ENCODE results near the gene SCYGR4.

The SCYGR4 gene, protein sequence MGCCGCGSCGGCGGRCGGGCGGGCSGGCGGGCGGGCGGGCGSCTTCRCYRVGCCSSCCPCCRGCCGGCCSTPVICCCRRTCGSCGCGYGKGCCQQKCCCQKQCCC

DNA sequence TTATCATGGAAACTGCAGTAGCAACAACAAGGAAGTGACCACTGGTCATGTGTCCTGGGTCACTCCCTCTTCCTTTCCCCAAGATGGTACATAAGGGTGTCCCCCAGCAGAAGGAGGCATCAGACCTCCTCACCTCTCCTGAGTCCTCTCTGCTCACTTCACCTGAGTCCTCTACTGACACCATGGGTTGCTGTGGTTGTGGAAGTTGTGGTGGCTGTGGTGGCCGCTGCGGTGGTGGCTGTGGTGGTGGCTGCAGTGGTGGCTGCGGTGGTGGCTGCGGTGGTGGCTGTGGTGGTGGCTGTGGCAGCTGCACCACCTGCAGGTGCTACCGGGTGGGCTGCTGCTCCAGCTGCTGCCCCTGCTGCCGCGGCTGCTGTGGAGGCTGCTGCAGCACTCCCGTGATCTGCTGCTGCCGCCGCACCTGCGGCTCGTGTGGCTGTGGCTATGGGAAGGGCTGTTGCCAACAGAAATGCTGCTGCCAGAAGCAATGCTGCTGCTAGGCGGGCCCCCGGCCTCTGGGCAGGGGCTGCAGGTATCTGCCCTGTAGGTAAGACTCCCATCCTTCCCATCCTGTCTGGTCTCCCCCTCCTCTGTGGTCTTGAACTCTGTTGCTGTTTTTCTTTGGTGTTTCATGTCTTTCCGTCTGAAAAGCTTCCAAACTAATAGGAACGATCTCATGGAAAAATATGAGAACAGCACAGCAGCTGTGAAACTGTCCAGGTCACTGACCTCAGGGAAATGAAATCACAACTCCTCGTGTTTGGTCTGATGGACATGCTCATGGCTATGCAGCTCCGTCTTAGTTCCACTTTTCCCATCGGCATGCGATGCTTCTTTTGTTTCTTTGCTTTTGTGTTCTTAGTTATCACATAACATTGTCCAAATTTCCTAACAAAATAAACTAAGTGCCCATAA lies at the start of gene SCYGR4:
TSS of gene SCYGR4 (plus strand) at position 183 of the 915 bp plus-strand sequence. CDS start at position 183, 0 bp downstream.
- no peak within 1 kb of the TSS for H3K27ac ChIP-seq
- TF ChIP-seq, protein P1, sequence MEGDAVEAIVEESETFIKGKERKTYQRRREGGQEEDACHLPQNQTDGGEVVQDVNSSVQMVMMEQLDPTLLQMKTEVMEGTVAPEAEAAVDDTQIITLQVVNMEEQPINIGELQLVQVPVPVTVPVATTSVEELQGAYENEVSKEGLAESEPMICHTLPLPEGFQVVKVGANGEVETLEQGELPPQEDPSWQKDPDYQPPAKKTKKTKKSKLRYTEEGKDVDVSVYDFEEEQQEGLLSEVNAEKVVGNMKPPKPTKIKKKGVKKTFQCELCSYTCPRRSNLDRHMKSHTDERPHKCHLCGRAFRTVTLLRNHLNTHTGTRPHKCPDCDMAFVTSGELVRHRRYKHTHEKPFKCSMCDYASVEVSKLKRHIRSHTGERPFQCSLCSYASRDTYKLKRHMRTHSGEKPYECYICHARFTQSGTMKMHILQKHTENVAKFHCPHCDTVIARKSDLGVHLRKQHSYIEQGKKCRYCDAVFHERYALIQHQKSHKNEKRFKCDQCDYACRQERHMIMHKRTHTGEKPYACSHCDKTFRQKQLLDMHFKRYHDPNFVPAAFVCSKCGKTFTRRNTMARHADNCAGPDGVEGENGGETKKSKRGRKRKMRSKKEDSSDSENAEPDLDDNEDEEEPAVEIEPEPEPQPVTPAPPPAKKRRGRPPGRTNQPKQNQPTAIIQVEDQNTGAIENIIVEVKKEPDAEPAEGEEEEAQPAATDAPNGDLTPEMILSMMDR (IDR thresholded peaks at IDR 0.05): no peak
- no peak for TF ChIP-seq ZFX (IDR thresholded peaks at IDR 0.05; ENCODE audit: borderline replicate concordance)

DNA sequence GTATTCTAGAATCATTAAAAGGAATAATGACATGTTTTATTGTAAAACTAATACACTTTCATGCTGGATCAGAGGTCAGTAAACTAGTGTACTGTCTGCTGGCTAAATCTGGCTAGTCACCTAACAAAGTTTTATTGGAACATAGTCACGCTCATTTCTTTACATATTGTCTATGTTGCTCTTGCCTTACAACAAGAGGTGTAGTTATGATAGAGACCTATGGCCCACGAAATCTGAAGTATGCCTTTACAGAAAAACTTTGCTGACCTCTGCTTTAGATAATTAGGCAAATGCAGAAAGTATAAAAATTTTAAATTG lies 48.5 kb upstream of the SCYGR4 start:
- H3K27ac ChIP-seq: no peak overlapping the region
- no peak for TF ChIP-seq ZFX (IDR thresholded peaks at IDR 0.05; ENCODE audit: borderline replicate concordance)
- TF ChIP-seq, protein P1 (IDR thresholded peaks at IDR 0.05): no peak

DNA sequence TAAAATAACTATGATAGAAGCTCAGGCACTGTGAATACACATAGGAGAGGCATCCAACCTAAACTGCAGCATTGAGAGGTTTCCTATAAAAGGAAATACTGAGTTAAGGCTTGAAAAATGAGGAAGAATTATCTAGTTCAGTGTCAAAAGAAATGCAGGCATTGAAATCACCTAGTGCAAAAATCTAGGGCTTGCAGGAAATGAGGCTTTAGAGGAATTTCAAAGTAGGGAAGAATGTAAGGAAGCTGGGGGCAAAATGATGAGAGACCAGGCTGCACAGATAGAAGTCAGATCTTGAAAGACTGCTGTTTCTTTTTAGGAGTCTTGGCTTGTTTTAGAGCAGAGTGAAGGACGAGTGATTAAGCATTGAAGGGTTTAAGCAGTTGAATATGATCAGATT lies 46.7 kb upstream of the SCYGR4 start:
- H3K27ac ChIP-seq: no peak overlapping the region
- TF ChIP-seq ZFX (IDR thresholded peaks at IDR 0.05; ENCODE audit: borderline replicate concordance): no peak
- TF ChIP-seq, protein P1 (IDR thresholded peaks at IDR 0.05): no peak

DNA sequence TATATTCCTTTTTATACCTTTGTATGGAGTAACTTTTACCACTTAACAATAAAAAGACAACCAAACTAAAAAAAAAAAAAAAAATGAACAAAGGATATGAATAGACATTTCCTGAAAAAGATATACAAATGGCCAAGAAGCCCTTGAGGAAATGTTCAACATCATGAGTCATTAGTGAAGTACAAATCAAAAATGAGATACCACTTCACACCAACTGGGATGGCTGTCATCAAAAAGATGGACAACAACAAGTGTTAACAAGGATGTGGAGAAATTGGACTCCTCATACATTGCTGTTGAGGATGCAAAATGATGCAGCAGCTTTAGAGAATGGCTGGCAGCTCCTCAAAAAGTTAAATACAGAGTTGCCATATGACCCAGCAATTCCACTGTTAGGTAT lies 41.2 kb upstream of the SCYGR4 start:
- TF ChIP-seq ZFX (IDR thresholded peaks at IDR 0.05; ENCODE audit: borderline replicate concordance): no peak
- TF ChIP-seq, protein P1 (IDR thresholded peaks at IDR 0.05): no peak
- H3K27ac ChIP-seq: no peak overlapping the region

DNA sequence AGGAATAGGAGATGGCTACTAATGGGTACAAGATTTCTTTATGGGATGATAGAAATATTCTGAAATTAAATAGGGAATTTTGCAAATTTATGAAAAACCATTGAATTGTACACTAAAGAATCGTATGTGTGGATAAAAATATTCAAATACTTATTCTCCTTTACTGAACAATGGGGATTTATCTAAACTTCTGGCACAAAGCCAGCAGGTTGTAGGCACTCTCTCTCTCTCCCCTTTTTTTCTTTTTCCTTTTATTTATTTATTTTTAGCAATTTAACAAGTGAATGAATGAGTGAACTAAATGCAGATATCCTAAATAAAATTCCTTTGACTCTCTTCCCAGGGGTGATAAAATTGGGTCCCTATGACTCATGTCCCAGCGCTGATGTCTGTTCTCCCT lies 40.5 kb upstream of the SCYGR4 start:
- TF ChIP-seq, protein P1 (IDR thresholded peaks at IDR 0.05): no peak
- no peak for TF ChIP-seq ZFX (IDR thresholded peaks at IDR 0.05; ENCODE audit: borderline replicate concordance)

DNA sequence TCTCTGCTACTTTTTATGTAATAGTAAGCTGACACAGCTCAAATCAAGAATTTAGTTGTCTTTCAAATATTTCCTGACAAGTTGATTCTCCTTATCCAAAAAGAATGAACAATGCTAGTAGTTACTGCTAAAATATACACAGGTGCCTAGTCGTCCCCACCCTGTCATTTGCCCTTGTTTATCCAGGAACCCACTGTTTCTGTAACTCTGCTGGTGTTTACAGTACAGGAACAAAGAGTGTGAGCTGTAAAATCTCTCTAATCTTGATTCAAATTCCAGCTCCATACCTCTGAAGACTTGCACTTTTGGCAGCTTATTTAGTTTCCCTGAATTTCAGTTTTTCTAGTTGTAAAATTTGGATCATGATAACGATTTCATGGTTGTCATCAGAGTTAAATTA lies 39.7 kb upstream of the SCYGR4 start:
- H3K27ac ChIP-seq: peak overlapping the region; percentile 49
- no peak for TF ChIP-seq ZFX (IDR thresholded peaks at IDR 0.05; ENCODE audit: borderline replicate concordance)
- TF ChIP-seq, protein P1 (IDR thresholded peaks at IDR 0.05): no peak

More for the DNA sequence above, 40.5 kb upstream of the SCYGR4 start:
- H3K27ac ChIP-seq: peak overlapping the region; percentile 49; the same call in 1 of the 2 replicates

DNA sequence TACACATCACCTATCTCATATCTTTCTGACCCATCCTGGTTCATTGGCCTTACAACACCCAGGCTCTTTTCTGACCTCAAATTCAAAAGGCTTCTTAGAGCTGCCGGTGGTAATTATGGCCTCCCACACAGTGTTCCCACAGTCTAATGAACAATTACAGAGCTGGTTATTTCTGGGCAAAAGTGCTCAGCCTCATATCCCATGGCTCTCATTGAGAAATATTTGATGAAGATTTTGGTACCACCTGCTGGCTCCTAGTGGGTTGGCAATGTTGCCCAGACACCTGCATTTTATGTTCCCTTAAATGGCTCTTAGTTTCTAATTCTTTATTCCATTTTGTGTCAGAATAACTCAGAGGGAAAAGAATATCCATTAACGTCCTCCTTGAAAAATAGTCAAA lies 38.7 kb upstream of the SCYGR4 start:
- H3K27ac ChIP-seq: no peak overlapping the region; the same call in 1 of the 2 replicates
- TF ChIP-seq, protein P1 (IDR thresholded peaks at IDR 0.05): no peak
- no peak for TF ChIP-seq ZFX (IDR thresholded peaks at IDR 0.05; ENCODE audit: borderline replicate concordance)

Data from 22Rv1 (cell line).